Measurements from ENCODE around the gene MIEN1. TPM values are rescaled to one million over a fixed set of nuclear protein-coding genes. Genes with fewer than 3 reads are reported as not detected.

MIEN1 gene
- total RNA-seq, 1 donor from 2014 or later: 11.1 TPM

DNA sequence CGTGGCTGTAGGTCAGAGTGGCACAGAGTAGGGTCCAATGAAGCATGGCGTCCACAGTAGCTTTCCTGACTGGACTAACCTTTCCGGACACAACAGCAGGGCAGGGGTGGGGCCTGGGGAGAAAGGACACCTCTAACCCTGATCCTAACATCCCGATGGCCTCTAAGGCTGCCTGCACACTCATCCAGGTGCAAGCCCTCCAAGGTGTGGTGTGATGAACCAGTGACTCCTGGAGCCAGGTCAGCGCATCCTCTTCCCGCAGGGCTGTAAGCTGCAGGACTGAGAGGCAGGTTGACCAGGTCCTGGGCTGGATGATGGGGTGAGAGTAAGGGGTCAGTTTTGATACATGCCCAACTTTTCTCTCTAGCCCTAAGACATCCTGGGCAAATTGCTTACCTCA is 33.6 kb downstream of the MIEN1 start:
- DNase-seq: no peak

GRCh38 chr17:39695089-39695474 is 35.2 kb downstream of the MIEN1 start:
- DNase-seq: no peak

DNA sequence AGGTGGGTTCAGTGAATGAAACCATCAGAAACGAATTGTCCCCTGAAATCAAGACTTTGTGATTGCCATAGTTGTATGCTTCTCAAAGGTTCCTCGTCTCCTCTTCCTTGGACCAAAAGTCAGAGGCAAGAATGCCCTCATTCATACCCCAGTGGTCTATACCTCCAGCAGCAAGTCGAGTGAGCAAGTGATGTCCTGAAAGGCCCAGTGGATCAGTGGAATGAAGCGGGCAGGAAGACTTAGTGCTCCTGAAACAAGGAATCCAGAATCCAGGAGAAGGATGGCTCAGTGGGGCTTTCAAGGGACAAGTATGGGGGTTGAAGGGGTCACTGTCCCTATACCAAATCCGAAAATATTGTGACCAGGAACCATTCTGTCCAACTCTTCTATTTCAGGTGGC is 35.7 kb downstream of the MIEN1 start:
- no peak for DNase-seq

DNA sequence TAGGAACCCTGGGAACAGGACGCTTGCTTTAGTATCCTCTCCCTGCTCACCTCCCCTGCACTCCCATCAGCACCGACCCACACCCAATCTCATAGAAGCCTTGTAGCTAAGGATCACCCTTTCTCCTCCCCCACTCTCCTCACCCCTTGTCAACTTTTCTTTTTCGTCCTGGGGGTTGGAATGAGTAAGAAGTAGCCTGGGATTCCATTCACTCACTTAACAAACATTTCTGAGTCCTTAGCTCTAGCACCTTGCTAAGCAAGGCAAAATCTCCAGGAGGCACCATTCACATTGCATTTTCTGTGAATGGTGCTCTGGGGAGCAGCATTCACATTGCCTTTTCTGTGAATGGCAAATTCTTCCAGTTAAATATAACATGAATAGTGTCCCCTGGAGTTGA is 41.4 kb downstream of the MIEN1 start:
- DNase-seq: no peak

- no peak for DNase-seq
Measured at GRCh38 chr17:39688475-39688835, 41.9 kb downstream of the MIEN1 start.

GRCh38 chr17:39687546-39688474 is 42.5 kb downstream of the MIEN1 start, which contains the start of gene PGAP3:
Gene PGAP3 (minus strand): TSS chr17:39688057. CDS start chr17:39688014, 43 bp downstream.
- peak; percentile 92 for DNase-seq

DNA sequence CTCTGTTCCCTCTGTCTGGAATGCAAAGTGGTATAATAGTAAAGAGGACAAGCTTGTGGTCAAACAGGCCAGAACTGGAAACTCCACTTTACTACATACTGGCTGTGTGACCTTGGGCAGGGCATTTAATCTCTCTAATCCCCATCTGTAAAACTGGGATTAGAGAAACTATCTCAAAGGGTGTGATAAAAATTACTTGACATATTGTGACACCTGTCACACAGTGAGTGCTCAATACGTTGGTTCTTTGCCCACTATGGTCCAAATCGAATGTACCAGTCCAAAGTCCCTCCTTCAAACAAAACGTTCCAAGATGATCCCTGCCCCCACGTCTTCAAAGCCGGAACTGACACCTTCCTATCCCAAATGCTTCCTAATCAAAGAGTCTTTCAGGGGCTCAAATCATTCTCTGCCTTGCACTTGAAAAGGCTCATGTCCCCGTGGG is 43.2 kb downstream of the MIEN1 start:
- DNase-seq: no peak

- no peak for DNase-seq
Measured at GRCh38 chr17:39684369-39685192, 45.8 kb downstream of the MIEN1 start.

GRCh38 chr17:39683295-39683939 is 46.9 kb downstream of the MIEN1 start:
- DNase-seq: no peak

DNA sequence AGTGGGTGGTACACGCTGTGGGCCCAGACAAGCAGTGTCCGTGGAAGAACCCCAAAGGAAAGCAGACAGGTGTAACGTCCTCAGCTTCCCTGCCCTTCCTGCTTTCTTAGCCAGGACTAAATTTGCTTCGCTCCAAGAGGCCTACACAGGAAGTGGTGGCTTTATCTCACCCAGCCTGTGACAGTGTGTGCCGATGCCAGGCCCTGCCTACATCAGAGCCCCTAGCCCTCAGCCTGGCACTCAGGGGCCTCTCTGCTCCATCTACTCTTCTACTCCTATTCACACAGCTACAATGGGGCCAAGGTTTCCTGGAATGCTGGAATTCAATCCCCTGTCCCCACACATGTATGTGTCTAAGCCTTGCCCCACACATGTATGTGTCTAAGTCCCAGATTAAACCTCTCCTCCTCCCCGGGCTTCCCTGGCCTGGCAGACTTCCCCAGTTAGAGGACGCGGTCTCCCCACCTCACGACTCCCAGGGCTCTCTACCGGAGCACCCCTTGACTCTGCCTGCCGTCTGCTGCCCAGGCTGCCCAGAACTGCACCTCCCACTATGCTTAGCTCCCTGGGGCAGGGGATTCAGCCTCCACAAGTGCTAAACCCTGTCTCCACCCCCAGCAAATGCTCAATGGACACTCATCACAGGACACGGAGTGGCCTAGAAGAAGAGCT is 50.7 kb downstream of the MIEN1 start:
- DNase-seq: no peak

Small RNA genes within 50 kb of the gene (small RNA-seq; reads per million reads assigned to genes)
- gene MIR4728 (ENCODE audit: low replicate concordance): 0.17 reads per million

Other genes with a start within 250 kb of the MIEN1 start
- gene NEUROD2, start 122.6 kb downstream of the MIEN1 start, total RNA-seq: not detected
- 12.8 TPM for gene PPP1R1B, start 103.6 kb downstream of the MIEN1 start, total RNA-seq
- gene STARD3, start 93.4 kb downstream of the MIEN1 start, total RNA-seq: 15.8 TPM
- 20.7 TPM for gene TCAP, start 65.2 kb downstream of the MIEN1 start, total RNA-seq
- gene PNMT, start 62.1 kb downstream of the MIEN1 start, total RNA-seq: not detected
- gene PGAP3, start 42.5 kb downstream of the MIEN1 start, total RNA-seq: 9.7 TPM
- gene ERBB2, start 30.5 kb downstream of the MIEN1 start, total RNA-seq: 61.1 TPM
- gene GRB7, start 7.4 kb upstream of the MIEN1 start, total RNA-seq: 8.8 TPM
- 0.39 TPM for gene IKZF3, start 133.8 kb upstream of the MIEN1 start, total RNA-seq
- not detected for gene ZPBP2, start 137.7 kb upstream of the MIEN1 start, total RNA-seq
- 24.0 TPM for gene GSDMB, start 188.1 kb upstream of the MIEN1 start, total RNA-seq
- gene ORMDL3, start 197.1 kb upstream of the MIEN1 start, total RNA-seq: 62.8 TPM
- not detected for gene LRRC3C, start 197.2 kb upstream of the MIEN1 start, total RNA-seq
- gene GSDMA, start 232.5 kb upstream of the MIEN1 start, total RNA-seq: 21.1 TPM